ENCODE measurements around the gene CPT2.

- TF ChIP-seq ZNF138 (tag by site-specific recombination; IDR thresholded peaks at IDR 0.05; ENCODE audit: borderline replicate concordance): no peak
- TF ChIP-seq CTCF (tag by site-specific recombination; IDR thresholded peaks at IDR 0.05): no peak
Measured at GRCh38 chr1:53262000-53262399, 65.4 kb downstream of the CPT2 start.
